ENCODE data around the gene KRT86. TPM values are rescaled to one million over a fixed set of nuclear protein-coding genes. Genes with fewer than 3 reads are reported as not detected.

KRT86 gene
- polyA plus RNA-seq, 1 of the 3 experiments (the other 2 are of a cell fraction): 0.56 TPM

- TF ChIP-seq USF2 (IDR thresholded peaks at IDR 0.05; ENCODE audit: borderline replicate concordance, low read depth, low read length) (no peak), USF1 (IDR thresholded peaks at IDR 0.05; ENCODE audit: borderline replicate concordance, low read depth) (no peak), EP300 (IDR thresholded peaks at IDR 0.05; ENCODE audit: borderline replicate concordance in 1 of 2, low read depth in 1 of 2, low read length in 1 of 2) (peak in 1 of 2 experiments; percentile 87; a peak in 2 of 4 replicates), RXRA (IDR thresholded peaks at IDR 0.05; ENCODE audit: borderline replicate concordance, low read depth) (peak; percentile 85), YY1 (IDR thresholded peaks at IDR 0.05; ENCODE audit: low read depth) (0 out of 2 replicates have a peak, but pooled peaks have one; percentile 20), MXI1 (IDR thresholded peaks at IDR 0.05; ENCODE audit: low read depth, low read length) (no peak), ZBTB33 (IDR thresholded peaks at IDR 0.05; ENCODE audit: borderline replicate concordance, low read depth) (peak; percentile 10; the same call in 1 of the 2 replicates)
These were observed 6.5 kb downstream of the KRT86 start (continued) for GRCh38 chr12:52280796-52281560.

- DNase-seq: no peak
These were observed 10.2 kb downstream of the KRT86 start for GRCh38 chr12:52284562-52285171.

More at GRCh38 chr12:52284562-52285171, 10.2 kb downstream of the KRT86 start:
- no peaks in the 10 kb centered on the region for H3K79me2 ChIP-seq (ENCODE audit: insufficient read depth)
- no peak for TF ChIP-seq EZH2phosphoT487 (IDR thresholded peaks at IDR 0.05; ENCODE audit: borderline replicate concordance, low read depth)
- TF ChIP-seq SIN3A (IDR thresholded peaks at IDR 0.05; ENCODE audit: borderline replicate concordance, low read depth, low read length): no peak
- no peak for TF ChIP-seq MEF2A (IDR thresholded peaks at IDR 0.05; ENCODE audit: borderline replicate concordance, low read depth)
- TF ChIP-seq FOXM1 (IDR thresholded peaks at IDR 0.05; ENCODE audit: low read depth): no peak
- TF ChIP-seq TEAD4 (IDR thresholded peaks at IDR 0.05; ENCODE audit: borderline replicate concordance, insufficient read depth): no peak
- no peak for TF ChIP-seq IRF3 (IDR thresholded peaks at IDR 0.05; ENCODE audit: low read depth, low read length)
- TF ChIP-seq RCOR1 (IDR thresholded peaks at IDR 0.05; ENCODE audit: low read length): no peak
- no peak for TF ChIP-seq RAD21 (IDR thresholded peaks at IDR 0.05; ENCODE audit: low read length)
- TF ChIP-seq RFX5 (IDR thresholded peaks at IDR 0.05; ENCODE audit: low read length): no peak
- TF ChIP-seq USF1 (IDR thresholded peaks at IDR 0.05; ENCODE audit: borderline replicate concordance, low read depth): no peak
- no peak for TF ChIP-seq EP300 (IDR thresholded peaks at IDR 0.05; ENCODE audit: borderline replicate concordance in 1 of 2, low read depth in 1 of 2, low read length in 1 of 2)
- no peak for TF ChIP-seq NRF1 (IDR thresholded peaks at IDR 0.05; ENCODE audit: low read depth, low read length)
- no peak for TF ChIP-seq FOXJ3 (CRISPR knock-in tag; IDR thresholded peaks at IDR 0.05)
- no peak for TF ChIP-seq CHD2 (IDR thresholded peaks at IDR 0.05; ENCODE audit: low read length, partially characterized antibody)
- TF ChIP-seq TCF12 (IDR thresholded peaks at IDR 0.05): no peak
- TF ChIP-seq GABPA (IDR thresholded peaks at IDR 0.05; ENCODE audit: low read depth): no peak
- no peak for TF ChIP-seq MXI1 (IDR thresholded peaks at IDR 0.05; ENCODE audit: low read depth, low read length)
- peaks cover 0 to 26% of the 10 kb centered on the region in 2 experiments; a peak in 3 of 4 replicates for H3K4me1 ChIP-seq (ENCODE audit: control insufficient read depth in 1 of 2, insufficient read depth in 2 of 2, low read depth in 1 of 2, low read length in 1 of 2)
- H3K9me3 ChIP-seq: no peaks in the 10 kb centered on the region
- peak overlapping the region; percentile 2; the same call in 1 of the 2 replicates for H3K9ac ChIP-seq
- H3K9me2 ChIP-seq: no peaks in the 10 kb centered on the region
- peak overlapping the region in 1 of 2 experiments; percentile 58; a peak in 2 of 4 replicates for H3K27ac ChIP-seq (ENCODE audit: low read depth in 2 of 2, low read length in 1 of 2)
- 52% methylated on average over 4 of the region's 4 CpGs for WGBS (ENCODE audit: low lambda C conversion rate)
- peaks cover 41% of the 10 kb centered on the region for H3F3A ChIP-seq (replicated peaks; ENCODE audit: insufficient read depth)
- 0 out of 2 replicates have a peak overlapping the region, but pooled peaks have one; percentile 2 for H3K4me2 ChIP-seq
- ChIA-PET CTCF (interaction anchor here (1.4 to 2.2 kb wide), 6 partner anchors 22 to 71 kb away, joined by 3 to 9 read pairs (median 6); no protein-coding TSS in a partner anchor), POLR2A (no interaction called here)
- no peaks in the 10 kb centered on the region for H3K27me3 ChIP-seq (ENCODE audit: insufficient read depth)
- no peak overlapping the region for H3K4me3 ChIP-seq (ENCODE audit: low read depth in 2 of 2, low read length in 1 of 2)
- H4K20me1 ChIP-seq (ENCODE audit: insufficient read depth): no peaks in the 10 kb centered on the region
- no peaks in the 10 kb centered on the region for H3K36me3 ChIP-seq (replicated peaks in 1 of 2; ENCODE audit: control insufficient read depth in 1 of 2, insufficient read depth in 2 of 2, low read length in 1 of 2)
- no peak overlapping the region for H2AFZ ChIP-seq (ENCODE audit: low read depth)
